Fibroblast of lung (primary cell): ENCODE results near the gene TANC1. TPM values are rescaled to one million over a fixed set of nuclear protein-coding genes. Genes with fewer than 3 reads are reported as not detected.
A peak's percentile ranks its signal among the peaks of the same experiment; 100 is the strongest.

Experiments
- DNase-seq, 2 donors: peaks; one replicate each; pipeline versions ENCODE4 v3.0.0 to v3.0.0-alpha.2; 2010; ENCODE audit warnings: low read depth in 2 of 2
- H2AFZ ChIP-seq: 2 replicates; pipeline ENCODE4 v1.5.1; 2012; ENCODE audit warnings: low read length, control low read depth, inconsistent platforms
- H3K27ac ChIP-seq: 2 replicates; pipeline ENCODE4 v1.5.1; 2011; ENCODE audit warnings: low read length, control low read depth; ENCODE audit not compliant: insufficient read depth
- H3K27me3 ChIP-seq: 2 replicates; pipeline ENCODE4 v1.5.1; 2011; ENCODE audit warnings: mild to moderate bottlenecking, low read length; ENCODE audit not compliant: control insufficient read depth, insufficient read depth
- H3K36me3 ChIP-seq: 2 replicates; pipeline ENCODE4 v1.5.1; 2011; ENCODE audit warnings: low read length; ENCODE audit not compliant: control insufficient read depth, insufficient read depth
- H3K4me1 ChIP-seq: 2 replicates; pipeline ENCODE4 v1.5.1; 2011; ENCODE audit warnings: low read length; ENCODE audit not compliant: control insufficient read depth, insufficient read depth; ENCODE audit errors: extremely low read depth
- H3K4me2 ChIP-seq: 2 replicates; pipeline ENCODE4 v1.5.1; 2011; ENCODE audit warnings: low read length, control low read depth; ENCODE audit not compliant: insufficient read depth; ENCODE audit errors: extremely low read depth
- H3K4me3 ChIP-seq, 4 experiments: fragments of 200-600 bp in 1 of 4; sonication (generic) in 1 of 4; replicated peaks in 1 of 4; 2 replicates each; pipeline ENCODE4 v1.5.1; 2011 to 2016; ENCODE audit warnings: low read length in 4 of 4, low read depth in 3 of 4, mild to moderate bottlenecking in 3 of 4, control low read depth in 2 of 4, inconsistent platforms in 1 of 4, mixed read lengths in 1 of 4; ENCODE audit not compliant: insufficient read depth in 1 of 4; ENCODE audit errors: control extremely low read depth in 1 of 4
- H3K79me2 ChIP-seq: 2 replicates; pipeline ENCODE4 v1.5.1; 2012; ENCODE audit warnings: mild to moderate bottlenecking, low read length, inconsistent platforms; ENCODE audit not compliant: control insufficient read depth, insufficient read depth
- H3K9ac ChIP-seq: 2 replicates; pipeline ENCODE4 v1.5.1; 2011; ENCODE audit warnings: mild to moderate bottlenecking, low read length, control low read depth; ENCODE audit not compliant: insufficient read depth
- H3K9me3 ChIP-seq: 2 replicates; pipeline ENCODE4 v1.5.1; 2012; ENCODE audit warnings: low read depth, low read length; ENCODE audit not compliant: control insufficient read depth, insufficient read depth
- H4K20me1 ChIP-seq: 2 replicates; pipeline ENCODE4 v1.5.1; 2011; ENCODE audit warnings: low read length; ENCODE audit not compliant: control insufficient read depth, insufficient read depth; ENCODE audit errors: extremely low read depth
- CTCF ChIP-seq, 2 donors: IDR thresholded peaks in 1 of 2; conservative IDR thresholded peaks in 1 of 2; 1 replicate in 1 of 2; 2 replicates in 1 of 2; pipeline ENCODE4 v1.5.1; 2011 to 2012; ENCODE audit warnings: low read length in 2 of 2, control low read depth in 1 of 2, inconsistent platforms in 1 of 2, low read depth in 1 of 2, mild to moderate bottlenecking in 1 of 2
- EZH2 ChIP-seq: IDR thresholded peaks from 2 replicates; pipeline ENCODE4 v1.5.1; 2012; ENCODE audit warnings: low read length, control low read depth, mild to moderate bottlenecking; ENCODE audit errors: missing control alignments
- polyA plus RNA-seq, 2 donors: library from polyadenylated mRNA; depleted of rRNA in 1 of 2; stranded (reverse) in 1 of 2; unstranded in 1 of 2; fragments of >200 nt; gene quantifications; 2 replicates each; pipeline ENCODE4 v1.2.1, GENCODE V29; 2011 to 2012; ENCODE audit warnings: missing spikeins in 1 of 2
- total RNA-seq: library from RNA; depleted of rRNA; stranded (reverse); fragments of >200 nt; gene quantifications from 2 replicates; pipeline ENCODE4 v1.2.1, GENCODE V29; 2014

TANC1 gene
- total and polyA plus RNA-seq, 2 donors (not counting 1 experiment from before 2014, with no cell fraction given), result 32.7 to 41.9 TPM

DNA sequence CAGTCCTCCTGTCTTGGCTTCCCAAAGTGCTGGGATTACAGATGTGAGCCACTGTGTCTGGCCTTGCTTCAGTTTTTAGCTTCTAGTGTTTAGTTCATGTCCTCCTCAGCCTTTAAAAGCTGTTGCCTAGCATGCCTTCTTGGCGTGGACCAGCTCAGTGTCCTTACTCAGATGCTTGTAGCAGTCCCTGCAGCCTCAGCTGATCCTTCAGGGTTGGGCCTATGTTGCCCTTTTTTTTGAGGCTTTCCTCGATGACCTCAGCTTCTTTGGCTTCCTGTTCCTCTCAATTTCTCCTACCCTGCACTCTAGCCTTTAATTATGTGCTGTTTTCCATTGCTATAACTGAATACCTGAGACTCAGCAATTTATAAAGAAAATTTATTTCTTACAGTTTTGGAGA, 57.7 kb downstream of the TANC1 start:
- H3K4me3 ChIP-seq, result no peak overlapping the region
- H3K4me2 ChIP-seq, result no peak overlapping the region
- no peaks in the 10 kb centered on the region for H3K9me3 ChIP-seq
- H3K27ac ChIP-seq, result no peak overlapping the region
- DNase-seq, result peak in 1 of 2 donors; percentile 19
- no peak overlapping the region for H3K9ac ChIP-seq
- H3K4me1 ChIP-seq, result peaks cover 9% of the 10 kb centered on the region
- no peaks in the 10 kb centered on the region for H3K36me3 ChIP-seq
- no peak for TF ChIP-seq EZH2
- TF ChIP-seq CTCF (conservative IDR thresholded peaks at IDR 0.05 in 1 of 2, IDR thresholded peaks at IDR 0.05 in 1 of 2; ENCODE audit: low read depth in 1 of 2, low read length in 2 of 2), result no peak
- no peak overlapping the region for H2AFZ ChIP-seq
- peaks cover 11% of the 10 kb centered on the region for H3K79me2 ChIP-seq
- H4K20me1 ChIP-seq, result no peaks in the 10 kb centered on the region
- no peaks in the 10 kb centered on the region for H3K27me3 ChIP-seq

GRCh38 chr2:159028776-159029175, 60.3 kb downstream of the TANC1 start:
- Histone ChIP-seq H4K20me1 (no peaks in the 10 kb centered on the region), H3K36me3 (no peaks in the 10 kb centered on the region), H2AFZ (no peak overlapping the region), H3K4me1 (peaks cover 20% of the 10 kb centered on the region), H3K4me2 (no peak overlapping the region), H3K27ac (no peak overlapping the region), H3K4me3 (no peak overlapping the region), H3K79me2 (peaks cover 23% of the 10 kb centered on the region), H3K9me3 (no peaks in the 10 kb centered on the region), H3K27me3 (no peaks in the 10 kb centered on the region), H3K9ac (no peak overlapping the region)
- TF ChIP-seq EZH2 (no peak), CTCF (conservative IDR thresholded peaks at IDR 0.05 in 1 of 2, IDR thresholded peaks at IDR 0.05 in 1 of 2; ENCODE audit: low read depth in 1 of 2, low read length in 2 of 2) (no peak)
- no peak for DNase-seq

GRCh38 chr2:159029936-159030335, 61.5 kb downstream of the TANC1 start:
- Histone ChIP-seq H3K36me3 (no peaks in the 10 kb centered on the region), H3K4me3 (no peak overlapping the region), H3K9me3 (no peaks in the 10 kb centered on the region), H2AFZ (no peak overlapping the region), H3K27ac (no peak overlapping the region), H3K27me3 (no peaks in the 10 kb centered on the region), H3K9ac (no peak overlapping the region), H3K4me2 (no peak overlapping the region), H3K79me2 (peaks cover 29% of the 10 kb centered on the region), H4K20me1 (no peaks in the 10 kb centered on the region), H3K4me1 (peaks cover 20% of the 10 kb centered on the region)
- DNase-seq, result no peak
- no peak for TF ChIP-seq CTCF (conservative IDR thresholded peaks at IDR 0.05 in 1 of 2, IDR thresholded peaks at IDR 0.05 in 1 of 2; ENCODE audit: low read depth in 1 of 2, low read length in 2 of 2)
- TF ChIP-seq EZH2, result no peak
